Right lobe of liver (tissue), 4 donors: ENCODE measurements around the gene PTPN13.

ENCODE experiments used
- POLR2A ChIP-seq: fragments of 450-650 bp; IDR thresholded peaks from one replicate; pipeline ENCODE4 v1.6.1; 2017; ENCODE audit warnings: antibody characterized with exemption, mild to moderate bottlenecking
- TF ChIP-seq, protein P1 (sequence below), 4 donors: fragments of 200-600 bp in 3 of 4; fragments of 450-650 bp in 1 of 4; IDR thresholded peaks; one replicate each; pipeline versions ENCODE4 v1.5.1 to v1.8.0; 2016 to 2022; ENCODE audit warnings: antibody characterized with exemption in 4 of 4, mild to moderate bottlenecking in 2 of 4
- donor health status: DM: no; HTN: no; CAD: no.
- donor health status: DM: no; HTN: no; CAD: no.
- donor health status: DM: no; HTN: yes; CAD: no.

DNA sequence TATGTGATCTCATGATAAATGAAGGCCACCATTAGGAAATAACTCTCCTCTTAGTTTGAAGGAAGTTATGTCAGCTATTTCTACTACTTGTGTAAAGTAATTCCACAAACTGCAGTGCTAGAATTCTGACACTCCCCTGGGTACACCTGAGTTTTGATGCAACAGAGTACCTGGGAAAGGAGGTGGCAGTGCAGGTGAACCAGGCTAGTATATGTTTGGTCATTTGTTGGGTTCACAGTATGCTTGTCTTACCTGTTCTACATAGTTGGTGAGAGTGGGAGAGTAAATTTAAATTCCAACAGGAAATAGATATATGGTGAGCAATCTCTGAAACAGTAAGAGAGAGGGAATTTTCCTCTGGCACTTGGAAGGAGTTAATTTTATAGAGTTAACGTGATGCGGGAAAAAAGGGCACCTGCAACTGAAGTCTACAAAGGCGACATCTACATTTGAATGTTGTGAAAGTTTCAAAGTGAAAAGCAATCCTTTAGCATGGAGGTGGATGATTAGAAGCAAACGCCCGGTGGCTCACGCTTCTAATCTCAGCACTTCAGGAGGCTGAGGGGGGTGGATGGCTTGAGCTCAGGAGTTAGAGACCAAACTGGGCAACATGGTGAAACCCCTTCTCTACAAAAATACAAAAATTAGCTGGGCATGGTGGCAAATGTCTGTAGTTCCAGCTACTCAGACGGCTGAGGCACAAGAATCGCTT, 263.4 kb downstream of the PTPN13 start:
- TF ChIP-seq, protein P1, sequence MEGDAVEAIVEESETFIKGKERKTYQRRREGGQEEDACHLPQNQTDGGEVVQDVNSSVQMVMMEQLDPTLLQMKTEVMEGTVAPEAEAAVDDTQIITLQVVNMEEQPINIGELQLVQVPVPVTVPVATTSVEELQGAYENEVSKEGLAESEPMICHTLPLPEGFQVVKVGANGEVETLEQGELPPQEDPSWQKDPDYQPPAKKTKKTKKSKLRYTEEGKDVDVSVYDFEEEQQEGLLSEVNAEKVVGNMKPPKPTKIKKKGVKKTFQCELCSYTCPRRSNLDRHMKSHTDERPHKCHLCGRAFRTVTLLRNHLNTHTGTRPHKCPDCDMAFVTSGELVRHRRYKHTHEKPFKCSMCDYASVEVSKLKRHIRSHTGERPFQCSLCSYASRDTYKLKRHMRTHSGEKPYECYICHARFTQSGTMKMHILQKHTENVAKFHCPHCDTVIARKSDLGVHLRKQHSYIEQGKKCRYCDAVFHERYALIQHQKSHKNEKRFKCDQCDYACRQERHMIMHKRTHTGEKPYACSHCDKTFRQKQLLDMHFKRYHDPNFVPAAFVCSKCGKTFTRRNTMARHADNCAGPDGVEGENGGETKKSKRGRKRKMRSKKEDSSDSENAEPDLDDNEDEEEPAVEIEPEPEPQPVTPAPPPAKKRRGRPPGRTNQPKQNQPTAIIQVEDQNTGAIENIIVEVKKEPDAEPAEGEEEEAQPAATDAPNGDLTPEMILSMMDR (IDR thresholded peaks at IDR 0.05): no peak
- TF ChIP-seq POLR2A: no peak
